Ramos (cell line): ENCODE results near the gene NDRG4.

ENCODE experiments used
- in situ Hi-C: fragments of 300-500 bp; cut with MboI; formaldehyde crosslinking; loops from one replicate; pipeline ENCODE4 v1.14.3; 2022; ENCODE audit warnings: low sequenced_read_pairs; ENCODE audit not compliant: unreplicated experiment

NDRG4 gene

GRCh38 chr16:58464916-58465731, 34.8 kb upstream of the NDRG4 start:
- in situ Hi-C loops = no loop called here

DNA sequence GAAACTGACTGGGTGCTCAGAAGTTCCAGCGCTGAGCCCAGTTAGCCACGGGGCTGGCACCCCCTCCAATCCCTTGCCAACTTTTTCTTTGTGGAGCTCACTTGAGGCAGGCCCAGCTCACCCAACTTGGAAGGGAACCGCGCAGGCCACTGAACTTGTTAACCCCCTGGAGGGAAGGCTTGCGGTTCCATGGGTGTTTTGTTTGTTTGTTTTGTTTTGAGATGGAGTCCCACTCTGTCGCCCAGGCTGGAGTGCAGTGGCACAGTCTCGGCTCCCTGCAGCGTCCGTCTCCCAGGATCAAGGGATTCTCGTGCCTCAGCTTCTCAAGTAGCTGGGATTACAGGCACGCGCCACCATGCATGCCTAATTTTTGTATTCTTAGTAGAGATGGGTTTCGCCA, 34.1 kb upstream of the NDRG4 start:
- in situ Hi-C loops = no loop called here

DNA sequence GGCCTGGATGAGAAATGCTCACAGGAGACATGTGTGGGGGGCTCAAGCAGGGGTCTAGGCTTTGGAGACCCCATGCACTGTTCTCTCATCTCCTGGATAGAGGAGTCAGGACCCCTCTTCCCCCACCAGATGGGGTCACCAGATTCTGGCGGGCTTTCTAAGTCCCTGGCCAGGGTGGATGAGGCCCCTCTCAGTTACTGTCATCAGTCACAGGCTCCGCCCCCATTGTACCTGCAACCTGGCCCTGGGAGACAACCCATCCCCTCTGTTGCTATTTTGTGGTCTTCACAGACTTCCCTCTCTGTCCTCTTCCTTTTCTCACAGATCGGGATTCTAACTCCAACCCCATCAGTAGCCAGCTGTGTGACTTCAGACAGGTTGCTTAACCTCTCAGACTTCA, 33.5 kb upstream of the NDRG4 start:
- in situ Hi-C loops = no loop called here

GRCh38 chr16:58467905-58468304, 32.0 kb upstream of the NDRG4 start:
- in situ Hi-C loops = no loop called here

GRCh38 chr16:58471209-58471975, 28.6 kb upstream of the NDRG4 start:
- in situ Hi-C loops = no loop called here

GRCh38 chr16:58472266-58472665, 27.7 kb upstream of the NDRG4 start:
- in situ Hi-C loops = no loop called here

DNA sequence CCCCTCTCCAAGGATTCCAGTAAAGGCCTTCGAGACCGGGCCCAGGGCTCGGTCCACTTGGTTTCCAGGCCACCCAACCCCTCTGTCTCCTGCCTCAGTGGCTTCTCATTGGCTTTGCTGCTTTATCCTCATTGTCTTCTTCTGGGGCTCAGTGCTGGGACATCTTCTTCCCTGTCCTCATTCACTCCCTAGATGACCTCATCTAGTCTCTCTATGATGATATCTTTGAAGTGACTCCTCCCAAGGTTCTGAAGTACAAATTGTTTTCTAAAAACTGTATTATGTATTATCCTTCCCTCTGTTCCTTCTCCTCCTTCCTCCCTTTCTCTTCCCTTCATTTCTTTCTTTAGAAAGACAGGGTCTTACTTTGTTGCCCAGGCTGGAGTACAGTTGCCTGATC, 27.1 kb upstream of the NDRG4 start:
- in situ Hi-C loops = no loop called here

DNA sequence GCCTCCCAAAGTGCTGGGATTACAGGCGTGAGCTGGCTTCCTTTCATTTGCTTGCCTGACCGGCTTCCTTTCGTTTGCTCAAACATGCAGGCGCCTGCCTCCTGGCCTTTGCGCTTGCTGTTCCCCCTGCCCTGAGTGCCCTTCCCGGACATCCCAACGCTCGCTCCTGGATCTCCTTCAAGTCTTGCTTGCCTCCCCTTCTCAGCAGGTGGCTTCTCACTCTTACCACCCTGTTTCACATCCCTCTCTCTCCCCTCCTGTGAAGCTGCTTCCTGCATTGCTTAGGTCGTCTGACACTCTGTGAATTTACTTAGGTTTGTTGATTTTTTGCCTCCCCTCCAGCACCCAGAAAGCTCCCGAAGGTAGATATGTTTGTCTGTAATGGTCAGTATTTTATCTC, 25.6 kb upstream of the NDRG4 start:
- in situ Hi-C loops = no loop called here

DNA sequence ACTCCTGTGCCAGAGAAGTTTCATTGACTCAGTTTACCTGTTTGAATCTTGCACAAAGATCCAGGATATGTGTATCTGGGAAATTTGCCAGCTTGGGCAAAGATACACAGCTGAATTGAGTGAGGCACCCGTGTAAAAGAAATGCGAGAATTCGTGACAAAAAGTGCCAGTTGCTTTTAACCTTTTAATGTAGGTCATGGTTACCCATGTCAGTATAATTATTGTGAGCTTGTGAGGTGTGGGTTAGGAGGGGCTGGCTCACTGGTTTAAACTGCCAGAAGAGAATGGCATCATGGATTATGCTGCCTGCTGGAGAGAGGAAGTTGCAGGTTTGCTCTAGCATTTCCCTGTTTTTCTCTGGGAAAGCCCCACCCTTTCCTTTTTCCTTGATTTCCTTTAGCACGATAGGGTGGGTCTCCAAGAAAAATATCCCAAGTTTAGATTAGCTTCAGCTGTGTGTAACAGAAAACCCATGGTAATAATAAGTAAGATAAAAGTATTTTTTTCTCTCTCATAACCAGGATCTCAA, 24.8 kb upstream of the NDRG4 start:
- in situ Hi-C loops = no loop called here

DNA sequence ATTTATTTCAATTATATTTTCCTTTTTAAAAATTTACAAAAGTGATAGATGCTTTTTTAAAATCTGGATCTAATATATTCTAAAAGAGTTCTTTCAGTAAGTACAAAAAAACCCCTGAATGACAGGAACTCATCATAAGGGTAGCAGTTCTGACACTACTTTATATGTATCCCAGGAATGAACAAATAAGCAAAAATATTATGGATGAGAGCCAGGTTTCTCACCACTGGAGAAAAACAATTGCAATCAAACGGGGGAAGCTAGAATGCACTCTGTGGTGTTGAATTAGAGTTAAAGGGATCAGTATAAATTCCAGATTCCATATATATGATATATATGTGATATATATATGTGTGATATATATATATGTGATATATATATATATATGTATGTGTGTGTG, 23.2 kb upstream of the NDRG4 start:
- in situ Hi-C loops = no loop called here

DNA sequence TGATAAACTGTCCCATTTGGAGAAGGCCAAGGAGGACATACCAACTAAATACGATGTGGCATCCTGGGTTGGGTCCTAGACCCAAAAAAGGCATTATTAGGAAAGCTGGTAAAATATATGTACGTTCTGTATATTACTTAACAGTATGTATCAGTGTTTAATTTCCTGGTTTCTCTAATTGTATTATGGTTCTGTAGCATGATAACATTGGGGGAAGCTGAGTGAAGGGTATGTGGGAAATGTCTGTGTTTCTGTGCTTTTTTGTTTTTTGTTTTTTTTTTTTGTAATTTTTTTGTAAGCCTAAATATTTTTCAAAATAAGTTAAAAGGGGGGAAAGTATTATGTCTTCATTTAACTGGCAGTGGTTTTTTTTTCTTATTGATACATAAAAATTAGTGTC, 21.5 kb upstream of the NDRG4 start:
- in situ Hi-C loops = no loop called here

- in situ Hi-C loops = no loop called here
Observed at GRCh38 chr16:58481226-58481869, 18.6 kb upstream of the NDRG4 start.

GRCh38 chr16:58481931-58482330, 18.0 kb upstream of the NDRG4 start:
- in situ Hi-C loops = no loop called here

- in situ Hi-C loops = no loop called here
Observed at GRCh38 chr16:58485184-58485887, 14.6 kb upstream of the NDRG4 start.

- in situ Hi-C loops = no loop called here
Observed at GRCh38 chr16:58487566-58488351, 12.2 kb upstream of the NDRG4 start.

DNA sequence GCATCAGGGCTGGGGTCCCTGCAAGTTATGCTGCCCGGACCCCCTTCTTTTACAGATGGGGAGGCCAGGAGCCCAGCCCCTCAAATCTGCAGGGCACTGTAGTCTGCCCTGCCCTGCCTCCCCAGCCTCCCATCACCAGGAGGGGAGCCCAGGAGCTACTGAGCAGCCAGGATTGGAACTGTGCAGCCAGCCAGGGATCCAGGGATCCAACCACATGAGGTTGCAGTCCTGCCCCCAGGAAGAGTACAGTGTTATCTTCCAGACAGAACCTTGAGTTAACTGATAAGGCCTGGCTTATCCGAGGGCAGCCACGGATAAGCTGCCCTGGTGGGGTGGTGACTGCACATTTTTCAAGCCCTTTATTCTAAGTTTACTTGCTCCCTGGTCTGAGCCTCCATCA, 11.4 kb upstream of the NDRG4 start:
- in situ Hi-C loops = no loop called here

- in situ Hi-C loops = loop anchor here (5.0 kb wide), 1 partner anchor 158 kb away; no protein-coding TSS in a partner anchor
Observed at GRCh38 chr16:58490065-58490464, 9.9 kb upstream of the NDRG4 start.

DNA sequence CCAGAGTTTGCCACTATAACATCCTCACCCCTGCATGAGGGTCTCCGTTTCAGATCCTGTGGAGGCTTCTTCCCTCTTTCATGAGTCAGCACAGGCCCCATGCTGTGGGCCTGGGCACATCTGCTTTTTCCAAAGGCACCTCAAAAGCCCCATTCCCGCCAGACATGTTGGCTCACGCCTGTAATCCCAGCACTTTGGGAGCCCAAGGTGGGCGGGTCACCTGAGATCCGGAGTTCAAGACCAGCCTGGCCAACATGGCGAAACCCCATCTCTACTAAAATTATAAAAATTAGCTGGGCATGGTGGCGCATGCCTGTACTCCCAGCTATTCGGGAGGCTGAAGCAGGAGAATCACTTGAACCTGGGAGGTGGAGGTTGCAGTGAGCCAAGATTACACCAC, 9.4 kb upstream of the NDRG4 start:
- in situ Hi-C loops = loop anchor here (5.0 kb wide), 1 partner anchor 158 kb away; no protein-coding TSS in a partner anchor

DNA sequence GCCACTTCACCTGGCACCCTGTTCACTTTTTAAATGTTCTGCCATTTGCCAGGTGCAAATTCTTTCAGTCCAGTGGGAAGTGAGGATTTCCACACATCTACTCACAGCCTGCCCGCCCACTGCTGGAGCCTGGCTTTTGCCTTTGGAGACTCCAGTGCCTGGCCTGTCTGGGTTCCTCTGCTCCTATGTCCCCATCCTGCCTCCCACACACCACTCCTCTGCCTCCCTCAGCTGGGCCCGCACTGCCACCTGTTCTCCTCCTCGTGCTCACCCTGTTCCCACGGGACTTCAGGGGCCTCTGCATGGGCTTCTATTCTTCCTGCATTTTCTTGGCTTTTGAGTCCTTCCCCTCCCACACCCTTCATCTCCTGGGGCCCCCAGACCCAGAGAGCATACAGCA, 7.9 kb upstream of the NDRG4 start:
- in situ Hi-C loops = loop anchor here (5.0 kb wide), 1 partner anchor 160 kb away; no protein-coding TSS in a partner anchor
